ENCODE measurements around the gene PRKCD.

Gene PRKCD

DNA sequence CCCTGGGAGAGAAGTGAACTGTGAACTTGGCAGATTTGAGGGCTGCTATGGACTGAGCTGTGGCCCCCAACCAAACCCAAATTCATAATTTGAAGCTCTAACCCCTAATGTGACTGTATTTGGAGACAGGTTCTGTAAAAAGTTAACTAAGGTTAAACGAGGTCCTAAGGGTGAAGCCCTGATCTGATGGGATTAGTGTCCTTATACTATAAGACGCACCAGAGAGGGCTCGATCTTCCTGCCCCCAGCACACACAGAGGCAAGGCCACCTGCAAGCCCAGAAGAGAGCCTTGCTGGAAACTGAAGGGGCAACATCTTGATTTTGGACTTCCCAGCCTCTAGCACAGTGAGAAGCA, 60.8 kb downstream of the PRKCD start:
- peak; percentile 46 for DNase-seq

DNA sequence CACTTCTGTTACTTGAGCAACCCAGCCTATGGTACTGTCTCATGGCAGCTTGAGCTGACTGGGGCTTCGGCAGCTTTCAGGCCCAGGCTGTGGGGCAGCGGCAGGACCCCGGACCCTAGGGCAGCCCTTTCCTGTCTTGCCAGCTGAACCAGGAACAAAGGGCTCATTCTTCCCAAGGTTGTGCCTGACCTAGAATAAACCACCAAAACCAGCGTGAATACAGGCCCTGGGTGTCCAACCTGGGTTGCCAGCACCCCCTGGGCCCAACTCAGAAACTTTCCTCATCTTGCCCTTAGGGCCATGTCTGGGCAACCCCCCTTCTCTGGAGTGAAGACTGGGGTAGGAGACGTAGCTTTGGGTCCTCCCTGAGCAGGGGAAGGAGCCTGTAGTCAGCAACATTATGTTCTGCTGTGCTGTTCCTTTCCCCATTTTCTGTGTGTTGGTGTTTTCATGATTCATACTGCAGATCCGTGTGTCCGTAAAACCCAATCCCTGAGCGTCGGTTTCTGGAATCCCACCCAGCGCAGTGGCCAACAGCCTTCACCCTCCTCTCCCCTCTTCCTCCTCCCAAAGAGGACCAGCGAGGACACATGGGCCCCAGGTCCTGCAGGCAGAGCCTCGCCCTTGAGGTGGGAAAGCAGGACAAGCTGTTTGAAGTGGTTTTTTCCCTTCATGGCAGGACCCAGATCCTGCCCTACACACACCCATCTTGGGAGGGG, 61.3 kb downstream of the PRKCD start:
- peak; percentile 53 for DNase-seq

DNA sequence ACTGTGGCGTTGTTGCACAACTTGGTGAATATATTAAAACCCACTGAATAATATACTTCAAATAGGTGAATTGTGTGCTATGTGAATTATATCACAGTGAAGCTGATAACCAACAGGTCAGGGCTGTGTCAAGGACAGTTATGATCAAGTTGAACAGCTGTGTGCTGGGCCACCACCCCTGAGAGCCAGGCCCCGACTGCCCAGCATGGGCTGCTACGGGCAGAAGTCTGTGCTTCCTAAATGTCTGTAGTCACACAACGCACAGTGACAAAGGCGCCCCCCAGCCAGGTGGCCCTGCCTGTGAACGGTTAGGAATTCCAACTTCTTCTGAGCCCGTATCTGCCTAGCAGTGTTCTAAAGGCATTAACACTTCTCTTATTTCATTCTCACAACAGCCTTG, 62.0 kb downstream of the PRKCD start:
- DNase-seq: peak; percentile 43

DNA sequence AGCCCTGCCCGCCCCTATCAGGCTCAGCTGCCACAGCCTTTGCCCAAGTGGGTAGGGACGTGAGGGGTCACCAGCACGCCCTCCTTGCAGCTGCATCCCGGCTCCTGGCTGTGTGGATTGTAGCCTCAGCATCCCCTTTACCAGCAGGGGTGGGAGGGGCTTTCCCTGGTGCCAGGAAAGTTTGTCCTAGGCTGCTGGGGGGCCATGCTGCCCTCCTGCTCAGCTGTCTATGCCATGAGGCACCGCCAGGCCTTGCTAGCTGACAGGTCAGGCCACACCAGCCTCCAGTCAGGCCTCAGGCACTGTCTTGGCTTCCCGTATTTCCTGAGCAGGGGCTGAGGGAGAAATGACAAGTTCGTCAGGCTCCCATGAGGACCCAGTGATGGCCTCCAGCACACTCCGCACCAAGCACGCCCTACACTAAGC, 62.5 kb downstream of the PRKCD start:
- DNase-seq: peak; percentile 60

DNA sequence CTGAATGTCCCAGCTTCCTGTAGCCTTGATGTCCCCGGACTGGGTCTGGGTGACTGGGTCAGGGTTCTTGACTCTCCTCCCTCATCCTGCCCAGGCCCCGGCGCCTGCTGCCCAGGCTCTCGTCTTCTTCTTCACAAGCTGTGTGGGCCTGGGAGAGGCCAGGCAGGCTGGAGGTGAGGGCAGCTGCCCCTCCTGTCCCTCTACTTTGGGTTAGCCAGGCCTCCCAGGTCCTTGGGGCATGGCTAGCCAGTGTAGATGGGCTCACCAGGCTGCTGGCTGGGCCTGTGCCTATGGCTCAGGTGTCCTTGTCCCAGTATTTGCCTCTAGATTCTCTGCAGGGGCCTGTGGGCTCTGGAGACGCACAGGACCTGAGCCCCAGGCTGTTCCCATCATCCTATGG, 63.0 kb downstream of the PRKCD start:
- DNase-seq: peak; percentile 53

DNA sequence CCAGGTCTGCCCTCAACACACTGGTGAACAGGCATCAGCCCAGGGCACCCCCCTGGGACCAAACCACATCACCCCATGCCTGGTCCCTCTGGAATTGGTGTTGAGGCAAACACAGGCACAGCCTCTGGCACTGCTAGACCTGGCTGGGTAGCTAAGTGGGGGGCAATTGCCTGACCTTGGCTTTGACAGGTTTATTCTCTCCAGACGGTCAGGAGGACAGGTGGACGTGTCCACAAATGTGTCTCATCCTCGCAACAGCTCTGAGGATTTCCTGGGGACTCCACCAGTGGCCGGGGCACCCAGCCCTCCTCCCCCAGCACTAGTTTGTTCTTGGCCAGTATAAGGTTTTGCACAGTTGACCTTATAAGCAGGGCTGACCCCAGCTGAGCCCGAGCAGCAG, 63.5 kb downstream of the PRKCD start:
- peak; percentile 45 for DNase-seq

DNA sequence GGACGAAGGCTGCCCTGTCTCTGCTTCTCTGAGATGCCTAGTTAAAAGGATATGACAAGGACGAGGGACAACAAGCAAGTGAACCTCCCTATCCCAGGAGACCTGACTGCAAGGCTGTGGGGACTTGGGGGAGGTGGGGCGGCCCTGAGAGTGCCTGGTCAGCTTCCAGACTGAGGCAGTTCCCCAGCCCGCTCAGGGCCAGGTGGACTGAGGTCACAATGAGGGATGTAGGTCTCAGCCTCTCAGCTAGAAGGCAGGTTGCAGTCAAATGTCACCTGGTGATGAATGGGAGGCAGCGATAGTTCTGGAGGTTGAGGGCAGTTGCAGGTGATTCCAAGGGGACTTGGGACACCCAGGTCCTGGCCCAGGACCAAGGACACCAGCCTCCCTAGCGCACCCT, 64.2 kb downstream of the PRKCD start:
- no peak for DNase-seq

DNA sequence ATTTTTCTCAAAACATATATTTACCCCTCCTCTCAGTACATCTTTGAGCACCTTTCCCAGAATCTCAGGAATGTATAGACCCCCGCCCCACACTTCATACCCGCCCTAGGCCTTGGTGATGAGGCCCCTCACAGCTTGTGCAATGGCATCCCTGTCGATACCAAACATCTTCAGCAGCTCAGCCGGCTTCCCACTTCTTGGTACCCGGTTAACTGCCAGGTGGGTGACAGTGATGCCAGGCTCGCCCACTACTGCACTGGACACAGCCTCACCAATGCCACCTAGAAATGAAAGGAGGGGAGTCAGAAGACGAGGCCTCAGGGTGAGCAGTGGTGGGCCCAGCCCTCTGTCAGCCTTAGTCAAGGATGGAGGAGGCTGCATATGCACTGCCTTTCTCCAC, 64.6 kb downstream of the PRKCD start:
- peak; percentile 35 for DNase-seq

DNA sequence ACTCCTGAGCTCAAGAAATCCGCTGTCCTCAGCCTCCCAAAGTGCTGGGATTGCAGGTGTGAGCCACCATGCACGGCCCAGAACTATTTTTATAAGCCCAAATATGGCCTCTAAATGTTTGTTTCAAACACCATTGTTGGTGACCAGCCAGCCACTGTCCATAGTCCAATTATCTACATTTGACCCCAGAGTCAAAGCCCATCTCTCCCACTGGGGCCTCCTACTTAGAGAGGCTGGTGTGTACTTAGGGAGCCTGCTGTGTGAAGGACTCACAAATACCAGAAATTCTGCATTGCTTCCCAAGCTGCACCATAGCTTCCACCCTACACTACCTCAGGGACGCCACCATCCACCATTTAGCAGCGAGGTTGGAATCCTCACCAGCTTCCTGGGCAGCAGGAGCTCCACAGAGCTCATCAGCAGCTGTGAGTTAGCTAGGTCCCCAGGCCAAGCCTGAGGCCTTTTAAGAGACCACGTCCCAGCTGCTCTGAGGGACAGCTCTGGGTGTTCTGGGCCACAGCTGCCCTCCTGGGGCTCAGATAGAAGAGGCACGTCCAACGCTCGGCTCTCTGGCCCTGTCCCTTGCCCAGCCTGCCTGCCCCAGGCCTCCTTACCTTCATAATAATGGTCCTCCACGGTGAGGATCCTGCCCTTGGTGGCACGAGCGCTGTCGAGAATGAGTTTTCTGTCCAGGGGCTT, 65.3 kb downstream of the PRKCD start:
- peak; percentile 32 for DNase-seq

DNA sequence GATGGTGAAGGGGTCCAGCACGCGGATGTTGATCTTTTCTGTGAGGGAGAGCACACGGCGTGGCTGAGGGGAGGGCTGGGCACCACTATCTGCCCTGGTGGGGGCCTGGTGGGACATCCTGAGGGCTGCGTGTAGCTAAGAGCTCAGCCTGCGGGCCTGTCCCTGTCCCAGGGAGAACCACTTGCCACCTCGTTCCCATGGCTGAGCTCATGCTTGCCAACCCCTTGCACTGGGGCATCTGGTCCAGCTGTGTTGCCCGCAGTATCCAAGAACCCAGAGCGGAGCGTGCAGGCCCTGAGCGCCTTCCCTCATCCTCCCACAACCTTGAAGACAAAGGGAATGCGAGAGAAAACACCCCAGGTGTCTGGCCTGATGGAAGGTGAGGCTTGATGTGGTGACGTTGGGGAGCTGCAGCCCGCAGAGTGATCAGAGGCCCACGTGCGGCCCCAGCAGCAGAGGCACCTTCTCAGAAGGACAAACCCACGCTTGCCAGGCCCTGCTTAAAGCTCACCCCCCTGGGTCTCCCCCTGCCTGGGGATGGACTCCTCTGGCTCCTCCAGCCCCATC, 65.9 kb downstream of the PRKCD start:
- no peak for DNase-seq

DNA sequence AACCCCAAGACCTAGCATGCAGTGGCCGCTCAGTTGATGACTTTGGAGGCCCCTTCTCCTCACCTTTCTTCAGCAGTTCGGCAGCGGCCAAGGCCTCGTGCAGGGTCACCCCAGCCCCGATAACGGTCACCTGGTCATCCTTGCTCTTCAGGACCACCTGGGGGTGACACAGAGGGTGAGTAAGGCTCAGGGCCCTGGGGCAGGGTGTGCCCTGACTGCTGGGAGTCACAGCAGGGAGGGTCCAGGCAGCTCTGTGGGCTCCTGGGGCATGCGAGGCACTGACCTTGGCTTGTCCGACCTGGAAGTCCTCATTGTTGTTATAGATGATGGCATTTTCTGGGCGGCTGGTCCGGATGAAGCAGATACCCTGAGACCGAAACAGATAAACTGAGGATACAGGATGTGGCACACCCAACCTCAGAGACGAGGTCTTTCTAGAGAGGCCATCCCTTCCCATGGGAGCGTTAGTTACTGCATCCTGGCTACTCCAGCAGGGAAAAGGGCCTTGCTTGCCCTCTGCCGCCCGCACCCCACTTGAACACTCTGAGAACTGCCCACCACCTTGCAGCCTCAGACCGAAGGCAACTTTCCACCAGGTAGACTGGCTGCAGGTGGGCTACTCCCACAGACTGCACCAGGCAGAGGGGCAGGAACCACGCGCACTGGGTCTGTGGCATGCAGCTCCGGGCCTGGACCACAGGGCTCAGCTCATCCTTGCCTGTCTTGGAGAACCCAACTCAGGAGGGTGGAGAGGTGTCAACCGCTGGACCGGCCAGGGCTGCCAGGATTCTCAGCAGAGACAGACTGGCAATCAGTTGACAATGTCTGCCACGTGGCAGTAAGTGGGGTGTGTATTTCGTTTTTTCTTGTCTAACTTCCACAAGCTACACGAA, 67.2 kb downstream of the PRKCD start:
- peak; percentile 39 for DNase-seq

DNA sequence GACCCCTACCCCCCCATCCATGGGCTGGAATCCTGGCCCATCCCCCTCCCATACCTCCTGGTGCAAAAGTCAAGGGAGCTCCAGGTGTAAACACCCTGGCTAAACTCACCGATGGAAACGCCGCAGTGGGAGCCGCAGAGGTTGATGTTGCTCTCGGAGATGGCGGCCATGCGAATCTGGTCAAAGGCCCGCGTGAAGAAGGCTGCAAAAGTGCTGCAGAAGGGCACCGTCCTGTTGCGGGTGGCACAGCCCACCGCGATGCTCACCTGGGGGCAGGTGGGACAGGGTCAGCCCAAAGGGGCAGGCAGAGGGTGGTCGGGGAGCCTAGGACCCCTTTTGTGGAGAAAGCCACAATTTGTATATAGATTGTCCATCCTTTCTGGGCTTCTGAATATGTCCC, 68.2 kb downstream of the PRKCD start:
- DNase-seq: peak; percentile 33

DNA sequence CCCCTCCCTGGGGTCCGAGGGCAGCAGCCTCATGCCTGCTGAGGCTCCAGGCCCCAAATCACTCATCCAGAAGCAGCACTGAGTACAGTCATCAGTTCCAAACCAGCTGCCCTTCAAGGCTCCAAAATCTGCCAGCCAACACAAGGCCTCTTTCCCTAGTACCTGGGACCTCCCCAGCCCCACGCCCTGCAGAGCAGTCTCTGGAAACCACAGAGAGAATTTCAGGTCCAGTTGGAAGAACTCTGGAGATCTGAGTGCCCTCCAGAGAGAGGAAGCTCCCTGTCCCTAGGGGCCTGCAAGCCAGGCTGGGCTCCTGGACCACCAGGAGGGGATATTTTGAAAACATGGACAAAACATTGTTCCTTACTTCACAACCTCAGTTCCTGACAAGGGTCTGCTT, 68.6 kb downstream of the PRKCD start:
- DNase-seq: peak; percentile 32

DNA sequence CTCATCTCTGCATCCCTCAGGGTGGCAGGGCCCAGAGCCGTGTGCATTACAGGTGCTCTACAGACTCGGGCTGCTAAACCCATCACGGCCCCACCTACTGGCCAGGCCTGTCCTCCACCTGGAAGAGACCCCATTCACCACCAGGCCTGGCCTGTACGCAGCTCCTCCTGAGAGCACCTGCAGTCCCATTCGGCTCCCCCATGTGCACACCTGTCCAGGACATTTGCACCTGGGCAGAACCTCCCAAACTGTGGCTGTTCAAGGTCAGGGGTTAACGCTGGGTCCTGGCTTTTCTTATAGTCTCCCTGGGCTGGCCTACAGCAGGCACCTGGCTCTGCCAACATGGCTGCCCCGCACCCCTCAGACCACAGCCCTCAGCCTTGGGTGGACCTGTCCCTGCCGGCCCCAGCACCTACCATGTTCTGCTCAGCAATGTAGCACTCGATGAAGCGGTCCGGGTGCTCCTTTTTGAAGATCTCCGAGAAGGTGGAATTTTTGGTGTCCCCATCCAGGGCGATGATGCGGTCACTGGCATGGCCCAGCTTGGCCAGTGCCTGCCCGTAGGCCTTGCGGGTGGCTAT, 69.1 kb downstream of the PRKCD start:
- peak; percentile 60 for DNase-seq

DNA sequence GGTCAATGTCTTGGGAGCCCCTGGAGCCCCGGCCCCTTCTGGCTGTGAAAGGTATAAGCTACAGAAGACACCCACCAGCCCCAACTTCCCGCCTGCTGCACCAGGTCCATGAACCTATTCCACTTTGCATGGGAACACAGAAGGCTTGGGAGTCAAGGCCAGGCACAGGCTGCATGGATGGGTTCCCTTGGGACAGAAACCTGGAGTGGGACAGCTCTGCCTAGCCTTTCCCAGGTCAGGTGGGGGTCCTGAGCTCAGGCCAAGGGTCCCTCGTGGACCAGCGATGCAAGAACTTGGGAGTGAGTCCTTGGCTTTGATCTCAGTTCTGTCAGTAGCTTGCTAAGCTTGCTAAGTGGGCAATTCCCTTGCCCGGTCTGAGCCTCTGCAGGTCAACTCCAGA, 69.8 kb downstream of the PRKCD start:
- DNase-seq: peak; percentile 41

DNA sequence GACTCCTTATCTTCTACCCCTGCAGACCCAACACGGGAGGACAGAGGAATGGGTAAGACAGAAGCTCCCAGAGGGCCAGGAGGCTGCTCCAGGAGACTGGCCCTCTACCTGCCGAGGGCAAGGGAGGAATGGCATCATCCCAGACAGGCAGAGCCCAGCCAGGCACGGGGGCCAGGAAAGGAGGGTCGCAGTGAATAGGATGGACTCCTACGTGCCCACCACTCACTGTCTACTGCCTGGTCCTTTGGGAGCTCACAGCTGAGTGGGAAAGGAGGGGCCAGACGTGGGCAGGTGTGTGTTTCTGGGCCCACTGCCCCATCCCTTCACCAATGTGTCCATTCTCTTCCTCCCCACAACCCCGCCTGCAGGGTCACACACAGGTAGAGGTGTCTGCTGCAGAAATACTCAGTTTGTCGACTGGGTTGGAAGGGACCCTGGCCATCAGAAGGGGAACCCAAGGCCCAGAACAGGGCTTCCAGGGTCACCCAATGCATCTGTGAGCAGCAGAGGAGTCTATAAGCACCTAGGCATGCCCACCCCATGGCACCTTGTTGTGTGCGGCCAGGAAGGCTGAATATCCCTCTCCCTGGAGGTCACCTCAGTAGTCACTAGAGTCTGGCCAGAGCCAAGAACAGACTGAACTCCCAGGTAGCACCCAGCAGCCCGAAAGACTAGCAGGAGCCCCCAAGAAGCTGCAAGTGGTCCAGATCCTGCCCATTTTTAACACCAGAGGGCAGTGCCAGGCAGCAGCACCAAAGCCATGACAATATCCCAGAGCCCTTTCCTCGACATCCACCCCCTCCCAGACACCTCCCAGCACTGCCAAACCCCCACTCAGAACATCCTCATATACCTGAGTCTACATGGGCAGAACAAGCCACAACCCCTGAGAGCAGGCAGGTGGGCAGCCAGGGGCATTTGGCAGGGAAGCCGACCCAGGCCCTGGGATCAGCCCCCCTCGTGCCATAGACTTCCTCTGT, 70.8 kb downstream of the PRKCD start:
- DNase-seq: peak; percentile 35

DNA sequence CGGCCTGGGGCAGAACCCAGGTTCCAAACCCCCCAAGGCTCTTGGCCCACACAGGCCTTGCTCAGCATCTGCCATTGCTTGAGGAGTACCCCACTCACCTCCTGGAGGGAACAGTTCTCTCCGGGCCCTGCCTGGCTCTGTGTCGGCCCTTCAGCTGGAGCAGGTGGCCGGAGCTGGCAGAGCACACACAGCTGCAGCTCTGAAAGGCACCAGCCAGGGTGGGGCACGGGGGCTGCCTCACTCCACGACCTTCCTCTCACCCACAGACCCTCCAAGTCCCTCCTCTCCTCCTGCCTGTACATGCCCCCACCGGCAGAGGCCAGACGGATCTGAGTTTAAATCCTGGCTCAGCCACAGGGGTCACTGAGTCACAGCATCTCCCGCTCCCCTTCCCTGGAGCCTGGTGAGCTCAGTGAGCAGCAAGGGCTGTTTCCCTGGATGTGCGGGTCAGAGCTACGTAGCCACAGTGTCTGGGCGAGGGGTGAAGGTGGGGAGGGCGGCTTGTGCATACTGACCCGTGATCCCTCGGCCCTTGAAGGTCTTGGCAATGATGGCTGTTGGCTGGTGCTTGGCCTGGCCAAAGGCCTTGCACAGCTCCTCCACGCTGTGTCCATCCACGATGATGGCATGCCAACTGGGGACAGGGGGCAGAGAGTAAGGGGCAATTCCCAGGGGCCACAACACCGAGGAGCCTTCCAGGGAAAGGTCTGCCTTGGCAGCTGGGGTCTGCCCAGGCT, 71.8 kb downstream of the PRKCD start:
- no peak for DNase-seq

DNA sequence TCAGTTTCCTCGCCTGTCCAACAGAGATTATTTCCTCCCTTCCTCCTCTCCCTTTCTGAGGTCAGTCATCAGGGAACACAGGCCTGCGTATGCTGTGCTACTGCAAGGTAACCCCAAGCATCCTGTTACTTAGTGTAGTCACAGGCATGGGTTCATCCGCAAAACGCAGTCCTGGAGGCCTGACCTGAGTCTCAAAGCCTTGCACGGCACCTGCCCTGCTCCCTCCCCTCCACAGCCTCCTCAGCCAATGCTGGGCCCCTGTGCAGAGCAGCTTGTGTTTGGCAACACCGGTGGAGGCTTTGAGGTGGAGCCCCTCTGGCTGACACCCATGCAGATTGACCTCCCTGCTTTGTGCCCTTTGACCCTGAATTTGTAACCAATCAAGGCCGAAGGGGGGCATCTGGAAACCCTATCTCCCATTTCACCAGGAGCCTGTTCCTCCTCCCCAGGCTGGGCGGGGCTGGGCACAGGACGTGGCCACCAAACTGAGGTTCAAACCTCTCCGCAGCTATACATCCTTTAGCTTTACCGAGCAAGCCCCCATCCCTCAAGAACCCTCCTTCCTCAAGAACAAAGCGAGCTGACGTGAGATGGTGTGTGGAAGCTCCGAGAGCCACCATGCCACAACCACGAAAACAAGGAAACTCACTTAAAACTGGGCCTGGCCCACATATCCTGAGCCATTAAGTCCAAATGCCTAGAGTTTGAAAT, 73.3 kb downstream of the PRKCD start:
- DNase-seq: no peak

DNA sequence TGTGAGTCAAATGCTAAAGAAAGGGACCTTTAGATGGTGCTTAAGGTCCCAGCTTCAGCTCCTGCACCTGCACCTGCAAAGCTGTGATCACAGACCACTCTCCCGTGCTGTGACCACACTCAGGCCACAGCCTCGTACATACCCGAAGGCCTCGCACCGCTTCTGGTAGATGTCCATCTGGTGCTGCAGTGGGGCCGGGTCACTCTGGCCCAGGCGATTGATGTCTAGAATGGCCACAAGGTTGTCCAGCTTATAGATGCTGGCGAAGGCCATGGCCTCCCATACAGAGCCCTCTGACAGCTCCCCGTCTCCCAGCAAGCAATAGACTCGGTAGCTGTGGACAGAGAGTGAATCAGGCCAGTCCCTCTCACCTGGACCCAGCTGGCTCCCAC, 73.8 kb downstream of the PRKCD start:
- DNase-seq: no peak

DNA sequence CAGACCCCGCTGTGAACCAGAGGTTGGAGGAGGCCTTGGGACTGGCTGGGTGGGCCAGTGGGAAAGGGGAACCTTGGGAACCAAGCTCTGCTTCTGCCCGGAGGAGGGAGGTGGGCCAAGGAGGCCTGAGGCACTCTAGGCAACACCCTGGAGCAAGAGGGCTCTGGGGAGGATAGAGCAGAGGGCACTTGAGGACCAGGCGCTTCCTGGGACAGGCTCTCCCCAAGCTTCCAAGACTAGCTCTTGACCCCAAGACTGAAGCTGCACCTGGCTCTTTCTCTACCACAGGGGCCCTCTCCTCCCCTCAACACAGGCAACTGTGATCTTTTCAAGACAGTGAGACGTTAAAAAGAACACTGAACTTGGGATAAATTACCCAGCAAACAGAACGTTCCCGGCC, 74.5 kb downstream of the PRKCD start:
- no peak for DNase-seq

Data from islet precursor cell (in vitro differentiated cells).